ENCODE data around the gene SAG.

The SAG gene

DNA sequence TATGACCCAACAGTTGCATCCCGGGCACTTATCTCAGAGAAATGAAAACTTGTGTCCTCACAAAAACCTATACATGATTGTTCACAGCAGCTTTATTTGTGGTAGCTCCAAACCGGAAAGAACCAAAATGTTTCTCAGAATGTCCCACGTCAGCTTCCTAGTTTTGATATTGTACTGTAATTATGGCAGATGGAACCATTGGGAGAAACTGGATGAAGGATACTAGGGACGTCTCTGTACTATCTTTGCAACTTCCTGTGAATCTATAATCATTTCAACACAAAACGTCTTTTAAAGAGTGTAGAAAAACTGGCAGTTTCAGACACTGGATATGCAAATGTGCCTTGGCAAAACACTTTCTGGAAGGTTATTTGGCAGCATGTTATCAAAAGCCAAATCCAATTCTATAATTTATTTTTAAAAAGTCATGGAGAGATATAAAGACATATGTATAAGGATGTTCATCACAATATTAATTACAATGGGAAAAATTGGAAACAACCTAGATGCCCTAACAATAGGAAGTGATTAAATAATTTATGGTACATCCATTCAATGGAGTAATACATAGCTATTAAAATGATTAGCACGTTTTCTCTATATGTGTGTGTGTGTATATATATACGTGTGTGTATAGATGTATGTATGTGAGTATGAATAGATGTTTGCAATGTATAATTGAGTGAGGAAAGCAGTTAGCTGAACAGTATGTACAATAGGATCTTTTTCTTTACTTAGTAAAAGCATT lies 9.8 kb downstream of the SAG start:
- Histone ChIP-seq H3K56ac (ENCODE audit: low read length) (no peak overlapping the region), H4K8ac (ENCODE audit: low read depth, low read length) (no peak overlapping the region), H2BK15ac (replicated peaks; ENCODE audit: low read depth) (no peak overlapping the region), H3K79me2 (ENCODE audit: control insufficient read depth, insufficient read depth, low read length) (no peaks in the 10 kb centered on the region), H3K9ac (ENCODE audit: low read length) (no peak overlapping the region), H3K4ac (ENCODE audit: low read depth, low read length) (no peak overlapping the region), H2AK5ac (ENCODE audit: low read length) (no peak overlapping the region), H3K4me3 (ENCODE audit: low read length) (no peak overlapping the region), H4K5ac (ENCODE audit: low read length) (no peak overlapping the region), H3K4me2 (ENCODE audit: low read length) (no peak overlapping the region), H2BK5ac (ENCODE audit: low read length) (no peak overlapping the region), H3K79me1 (ENCODE audit: low read length) (no peaks in the 10 kb centered on the region), H3K36me3 (ENCODE audit: control insufficient read depth, insufficient read depth, low read length) (no peaks in the 10 kb centered on the region), H3K4me1 (ENCODE audit: control insufficient read depth, low read depth, low read length) (no peaks in the 10 kb centered on the region), H3K27ac (ENCODE audit: low read depth, low read length) (no peak overlapping the region), H2BK120ac (ENCODE audit: low read depth, low read length) (no peak overlapping the region), H3K23ac (ENCODE audit: low read length) (no peak overlapping the region), H3K18ac (ENCODE audit: low read length) (no peak overlapping the region), H3K27me3 (ENCODE audit: insufficient read depth, low read length, poor library complexity) (no peaks in the 10 kb centered on the region)
- DNase-seq = no peak
- 100% methylated on average over 2 of the region's 7 CpGs for WGBS (ENCODE audit: extremely low coverage, insufficient coverage, low lambda C conversion rate)

DNA sequence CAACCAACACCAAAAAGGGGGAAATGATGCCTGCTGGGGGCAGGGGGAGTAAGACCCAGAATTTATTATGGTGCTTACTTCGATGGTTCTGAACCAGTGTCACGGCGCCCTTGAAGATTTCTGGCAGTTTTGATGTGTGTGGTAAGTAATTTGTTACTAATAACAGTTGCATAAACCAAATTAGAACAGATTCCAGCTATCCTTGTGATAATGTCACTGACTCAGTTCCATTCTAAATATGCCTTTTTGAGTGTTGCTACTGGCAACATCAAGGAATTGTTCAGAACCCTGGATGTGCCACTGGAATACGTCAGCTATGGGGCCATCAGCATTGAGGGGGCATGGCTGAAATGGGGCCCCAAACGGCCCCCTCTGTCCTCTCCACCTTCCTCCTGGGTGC lies 11.6 kb downstream of the SAG start:
- Histone ChIP-seq H3K36me3 (ENCODE audit: control insufficient read depth, insufficient read depth, low read length) (no peaks in the 10 kb centered on the region), H3K23ac (ENCODE audit: low read length) (no peak overlapping the region), H3K79me1 (ENCODE audit: low read length) (no peaks in the 10 kb centered on the region), H3K27me3 (ENCODE audit: insufficient read depth, low read length, poor library complexity) (no peaks in the 10 kb centered on the region), H3K56ac (ENCODE audit: low read length) (no peak overlapping the region), H3K4me1 (ENCODE audit: control insufficient read depth, low read depth, low read length) (no peaks in the 10 kb centered on the region), H3K4ac (ENCODE audit: low read depth, low read length) (no peak overlapping the region), H3K4me3 (ENCODE audit: low read length) (no peak overlapping the region), H3K4me2 (ENCODE audit: low read length) (no peak overlapping the region), H2BK120ac (ENCODE audit: low read depth, low read length) (no peak overlapping the region), H3K79me2 (ENCODE audit: control insufficient read depth, insufficient read depth, low read length) (no peaks in the 10 kb centered on the region), H3K27ac (ENCODE audit: low read depth, low read length) (no peak overlapping the region), H4K8ac (ENCODE audit: low read depth, low read length) (no peak overlapping the region), H2BK15ac (replicated peaks; ENCODE audit: low read depth) (no peak overlapping the region), H2AK5ac (ENCODE audit: low read length) (no peak overlapping the region), H2BK5ac (ENCODE audit: low read length) (no peak overlapping the region), H3K9ac (ENCODE audit: low read length) (no peak overlapping the region), H3K18ac (ENCODE audit: low read length) (no peak overlapping the region), H4K5ac (ENCODE audit: low read length) (no peak overlapping the region)
- DNase-seq = no peak
- no CpG with 5 or more reads among the region's 5 CpGs for WGBS (ENCODE audit: extremely low coverage, insufficient coverage, low lambda C conversion rate)

DNA sequence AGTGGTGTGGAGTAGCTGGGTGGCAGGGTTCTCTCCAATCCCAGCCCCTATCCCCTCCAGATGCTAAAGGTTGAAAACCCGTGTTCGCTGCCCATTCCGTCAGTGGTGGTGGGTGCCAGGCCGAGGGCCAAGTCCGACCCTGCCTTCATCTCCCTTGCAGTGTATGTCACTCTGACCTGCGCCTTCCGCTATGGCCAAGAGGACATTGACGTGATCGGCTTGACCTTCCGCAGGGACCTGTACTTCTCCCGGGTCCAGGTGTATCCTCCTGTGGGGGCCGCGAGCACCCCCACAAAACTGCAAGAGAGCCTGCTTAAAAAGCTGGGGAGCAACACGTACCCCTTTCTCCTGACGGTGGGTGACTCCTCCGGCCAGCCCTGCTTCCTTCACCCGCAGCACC lies 12.9 kb downstream of the SAG start:
- no peaks in the 10 kb centered on the region for H3K36me3 ChIP-seq (ENCODE audit: control insufficient read depth, insufficient read depth, low read length)
- H3K4me3 ChIP-seq (ENCODE audit: low read length) = no peak overlapping the region
- H4K5ac ChIP-seq (ENCODE audit: low read length) = no peak overlapping the region
- H3K4me2 ChIP-seq (ENCODE audit: low read length) = no peak overlapping the region
- no peaks in the 10 kb centered on the region for H3K27me3 ChIP-seq (ENCODE audit: insufficient read depth, low read length, poor library complexity)
- no peaks in the 10 kb centered on the region for H3K79me1 ChIP-seq (ENCODE audit: low read length)
- no peak overlapping the region for H2BK120ac ChIP-seq (ENCODE audit: low read depth, low read length)
- H2BK5ac ChIP-seq (ENCODE audit: low read length) = no peak overlapping the region
- H2AK5ac ChIP-seq (ENCODE audit: low read length) = no peak overlapping the region
- H4K8ac ChIP-seq (ENCODE audit: low read depth, low read length) = no peak overlapping the region
- H3K56ac ChIP-seq (ENCODE audit: low read length) = no peak overlapping the region
- H3K18ac ChIP-seq (ENCODE audit: low read length) = no peak overlapping the region
- no peak overlapping the region for H3K23ac ChIP-seq (ENCODE audit: low read length)
- no peak overlapping the region for H3K4ac ChIP-seq (ENCODE audit: low read depth, low read length)
- H3K27ac ChIP-seq (ENCODE audit: low read depth, low read length) = no peak overlapping the region
- WGBS (ENCODE audit: extremely low coverage, insufficient coverage, low lambda C conversion rate) = no CpG with 5 or more reads among the region's 17 CpGs
- H3K9ac ChIP-seq (ENCODE audit: low read length) = no peak overlapping the region
- no peak overlapping the region for H2BK15ac ChIP-seq (replicated peaks; ENCODE audit: low read depth)
- no peaks in the 10 kb centered on the region for H3K4me1 ChIP-seq (ENCODE audit: control insufficient read depth, low read depth, low read length)
- H3K79me2 ChIP-seq (ENCODE audit: control insufficient read depth, insufficient read depth, low read length) = no peaks in the 10 kb centered on the region
- no peak for DNase-seq

- no peaks in the 10 kb centered on the region for H3K36me3 ChIP-seq (ENCODE audit: control insufficient read depth, insufficient read depth, low read length)
- H3K4me3 ChIP-seq (ENCODE audit: low read length) = no peak overlapping the region
- H3K18ac ChIP-seq (ENCODE audit: low read length) = no peak overlapping the region
- no peak for DNase-seq
- H2BK5ac ChIP-seq (ENCODE audit: low read length) = no peak overlapping the region
- no peak overlapping the region for H3K56ac ChIP-seq (ENCODE audit: low read length)
- H3K4me2 ChIP-seq (ENCODE audit: low read length) = no peak overlapping the region
- H2AK5ac ChIP-seq (ENCODE audit: low read length) = no peak overlapping the region
- no CpG with 5 or more reads among the region's 6 CpGs for WGBS (ENCODE audit: extremely low coverage, insufficient coverage, low lambda C conversion rate)
- H3K4ac ChIP-seq (ENCODE audit: low read depth, low read length) = no peak overlapping the region
- H3K27ac ChIP-seq (ENCODE audit: low read depth, low read length) = no peak overlapping the region
- H3K79me2 ChIP-seq (ENCODE audit: control insufficient read depth, insufficient read depth, low read length) = no peaks in the 10 kb centered on the region
- H3K4me1 ChIP-seq (ENCODE audit: control insufficient read depth, low read depth, low read length) = no peaks in the 10 kb centered on the region
- no peak overlapping the region for H4K5ac ChIP-seq (ENCODE audit: low read length)
- H2BK120ac ChIP-seq (ENCODE audit: low read depth, low read length) = no peak overlapping the region
- H4K8ac ChIP-seq (ENCODE audit: low read depth, low read length) = no peak overlapping the region
- H3K9ac ChIP-seq (ENCODE audit: low read length) = no peak overlapping the region
- no peak overlapping the region for H3K23ac ChIP-seq (ENCODE audit: low read length)
- no peaks in the 10 kb centered on the region for H3K79me1 ChIP-seq (ENCODE audit: low read length)
- H2BK15ac ChIP-seq (replicated peaks; ENCODE audit: low read depth) = no peak overlapping the region
- H3K27me3 ChIP-seq (ENCODE audit: insufficient read depth, low read length, poor library complexity) = no peaks in the 10 kb centered on the region
These were observed 13.6 kb downstream of the SAG start for GRCh38 chr2:233321166-233321565.

GRCh38 chr2:233323851-233324250 lies 16.2 kb downstream of the SAG start:
- H4K5ac ChIP-seq (ENCODE audit: low read length) = no peak overlapping the region
- no peak overlapping the region for H3K4me3 ChIP-seq (ENCODE audit: low read length)
- no peak for DNase-seq
- H3K23ac ChIP-seq (ENCODE audit: low read length) = no peak overlapping the region
- no peaks in the 10 kb centered on the region for H3K27me3 ChIP-seq (ENCODE audit: insufficient read depth, low read length, poor library complexity)
- H3K4me1 ChIP-seq (ENCODE audit: control insufficient read depth, low read depth, low read length) = no peaks in the 10 kb centered on the region
- no peak overlapping the region for H2BK5ac ChIP-seq (ENCODE audit: low read length)
- H3K79me1 ChIP-seq (ENCODE audit: low read length) = no peaks in the 10 kb centered on the region
- no peak overlapping the region for H2BK120ac ChIP-seq (ENCODE audit: low read depth, low read length)
- H2BK15ac ChIP-seq (replicated peaks; ENCODE audit: low read depth) = no peak overlapping the region
- no peak overlapping the region for H3K9ac ChIP-seq (ENCODE audit: low read length)
- H3K27ac ChIP-seq (ENCODE audit: low read depth, low read length) = no peak overlapping the region
- H3K56ac ChIP-seq (ENCODE audit: low read length) = no peak overlapping the region
- no peaks in the 10 kb centered on the region for H3K36me3 ChIP-seq (ENCODE audit: control insufficient read depth, insufficient read depth, low read length)
- no CpG with 5 or more reads among the region's 8 CpGs for WGBS (ENCODE audit: extremely low coverage, insufficient coverage, low lambda C conversion rate)
- H3K4ac ChIP-seq (ENCODE audit: low read depth, low read length) = no peak overlapping the region
- no peak overlapping the region for H3K18ac ChIP-seq (ENCODE audit: low read length)
- H4K8ac ChIP-seq (ENCODE audit: low read depth, low read length) = no peak overlapping the region
- no peaks in the 10 kb centered on the region for H3K79me2 ChIP-seq (ENCODE audit: control insufficient read depth, insufficient read depth, low read length)
- no peak overlapping the region for H2AK5ac ChIP-seq (ENCODE audit: low read length)
- no peak overlapping the region for H3K4me2 ChIP-seq (ENCODE audit: low read length)

GRCh38 chr2:233325256-233325655 lies 17.6 kb downstream of the SAG start:
- Histone ChIP-seq H3K36me3 (ENCODE audit: control insufficient read depth, insufficient read depth, low read length) (no peaks in the 10 kb centered on the region), H3K4ac (ENCODE audit: low read depth, low read length) (no peak overlapping the region), H3K56ac (ENCODE audit: low read length) (no peak overlapping the region), H3K18ac (ENCODE audit: low read length) (no peak overlapping the region), H3K79me1 (ENCODE audit: low read length) (no peaks in the 10 kb centered on the region), H3K27ac (ENCODE audit: low read depth, low read length) (no peak overlapping the region), H4K8ac (ENCODE audit: low read depth, low read length) (no peak overlapping the region), H3K4me1 (ENCODE audit: control insufficient read depth, low read depth, low read length) (peaks cover 2% of the 10 kb centered on the region), H3K79me2 (ENCODE audit: control insufficient read depth, insufficient read depth, low read length) (no peaks in the 10 kb centered on the region), H4K5ac (ENCODE audit: low read length) (no peak overlapping the region), H3K9ac (ENCODE audit: low read length) (no peak overlapping the region), H3K4me3 (ENCODE audit: low read length) (no peak overlapping the region), H2BK5ac (ENCODE audit: low read length) (no peak overlapping the region), H2BK15ac (replicated peaks; ENCODE audit: low read depth) (no peak overlapping the region), H2BK120ac (ENCODE audit: low read depth, low read length) (no peak overlapping the region), H3K27me3 (ENCODE audit: insufficient read depth, low read length, poor library complexity) (no peaks in the 10 kb centered on the region), H3K4me2 (ENCODE audit: low read length) (no peak overlapping the region), H2AK5ac (ENCODE audit: low read length) (no peak overlapping the region), H3K23ac (ENCODE audit: low read length) (no peak overlapping the region)
- WGBS (ENCODE audit: extremely low coverage, insufficient coverage, low lambda C conversion rate) = no CpG with 5 or more reads among the region's 4 CpGs
- no peak for DNase-seq
